Naive thymus-derived CD4-positive, alpha-beta T cell (primary cell): ENCODE data around the gene HSD17B11. TPM values are rescaled to one million over a fixed set of nuclear protein-coding genes. Genes with fewer than 3 reads are reported as not detected.

Experiments
- ATAC-seq: fragments of 150-1000 bp; cut with Tn5 transposase; 2 replicates; pipeline ENCODE4 v1.10.0; 2021; ENCODE audit warnings: mild to moderate bottlenecking, moderate library complexity
- CTCF ChIA-PET: fragments of 350-600 bp; sonication (Branson Sonifier 250); formaldehyde crosslinking; loops from one replicate; lab custom pipeline; 2021; ENCODE audit warnings: antibody characterized with exemption; lab: Charles Lee
- POLR2A ChIA-PET: fragments of 350-600 bp; sonication (Branson Sonifier 250); formaldehyde crosslinking; loops from one replicate; lab custom pipeline; 2021; ENCODE audit warnings: antibody characterized with exemption, inconsistent platforms; lab: Charles Lee
- DNase-seq, 9 donors: peaks; one replicate each; pipeline versions ENCODE4 v3.0.0 to v3.0.0-alpha.2; 2020 to 2022; ENCODE audit warnings: mixed read lengths in 1 of 9
- H3K27ac ChIP-seq: one replicate; pipeline ENCODE4 v1.7.0; 2013; ENCODE audit warnings: mild to moderate bottlenecking, low read depth, low read length, moderate library complexity
- H3K27me3 ChIP-seq, 2 donors: one replicate each; pipeline ENCODE4 v1.7.0; 2013; ENCODE audit warnings: low read length in 2 of 2, mild to moderate bottlenecking in 2 of 2, moderate library complexity in 2 of 2; ENCODE audit not compliant: control insufficient read depth in 2 of 2, insufficient read depth in 2 of 2
- H3K36me3 ChIP-seq, 3 experiments: 1 replicate in 2 of 3; 2 replicates in 1 of 3; pipeline ENCODE4 v1.7.0; 2013; ENCODE audit warnings: low read length in 3 of 3, mild to moderate bottlenecking in 3 of 3, moderate library complexity in 1 of 3; ENCODE audit not compliant: insufficient read depth in 3 of 3, control insufficient read depth in 2 of 3
- H3K4me1 ChIP-seq, 2 donors: one replicate each; pipeline ENCODE4 v1.7.0; 2013; ENCODE audit warnings: low read length in 2 of 2, mild to moderate bottlenecking in 2 of 2, moderate library complexity in 1 of 2; ENCODE audit not compliant: control insufficient read depth in 2 of 2, insufficient read depth in 2 of 2
- H3K4me3 ChIP-seq: 2 replicates; pipeline ENCODE4 v1.7.0; 2013; ENCODE audit warnings: mild to moderate bottlenecking, low read length
- H3K9me3 ChIP-seq, 3 experiments: 1 replicate in 2 of 3; 2 replicates in 1 of 3; pipeline ENCODE4 v1.7.0; 2013; ENCODE audit warnings: low read length in 3 of 3; ENCODE audit not compliant: control insufficient read depth in 2 of 3
- H3K27ac Mint-ChIP-seq, 9 donors: one replicate each; pipeline ENCODE4 v1.8.0; 2020 to 2022; ENCODE audit warnings: mixed read lengths in 9 of 9, mild to moderate bottlenecking in 8 of 9, moderate library complexity in 5 of 9, inconsistent platforms in 2 of 9
- H3K27me3 Mint-ChIP-seq, 5 donors: one replicate each; pipeline ENCODE4 v1.8.0; 2021 to 2022; ENCODE audit warnings: mixed read lengths in 5 of 5, mild to moderate bottlenecking in 1 of 5
- H3K36me3 Mint-ChIP-seq, 5 donors: one replicate each; pipeline ENCODE4 v1.8.0; 2020 to 2022; ENCODE audit warnings: mixed read lengths in 5 of 5, mild to moderate bottlenecking in 3 of 5, inconsistent platforms in 1 of 5
- H3K4me1 Mint-ChIP-seq, 7 donors: one replicate each; pipeline ENCODE4 v1.8.0; 2020 to 2022; ENCODE audit warnings: mixed read lengths in 7 of 7, mild to moderate bottlenecking in 3 of 7, inconsistent platforms in 1 of 7
- H3K4me3 Mint-ChIP-seq, 10 donors: one replicate each; pipeline ENCODE4 v1.8.0; 2020 to 2022; ENCODE audit warnings: mild to moderate bottlenecking in 10 of 10, mixed read lengths in 10 of 10, moderate library complexity in 6 of 10, inconsistent platforms in 2 of 10
- H3K9me3 Mint-ChIP-seq, 11 donors: one replicate each; pipeline ENCODE4 v1.8.0; 2020 to 2022; ENCODE audit warnings: mixed read lengths in 11 of 11, mild to moderate bottlenecking in 4 of 11, inconsistent platforms in 1 of 11, moderate library complexity in 1 of 11
- intact Hi-C, 2 donors: fragments of 100-400 bp; cut with micrococcal nuclease; formaldehyde crosslinking; loops; one replicate each; pipeline ENCODE4 v1.15.1; 2023
- polyA plus RNA-seq, 2 donors: library from polyadenylated mRNA; unstranded; fragments of 300-500 nt; fragmentation: Illumina TruSeq; gene quantifications; one replicate each; pipeline ENCODE4 v1.2.3, GENCODE V29; 2021
- total RNA-seq, 6 experiments: library from RNA in 5 of 6; stranded (reverse) in 5 of 6; gene quantifications; 1 replicate in 5 of 6; 2 replicates in 1 of 6; pipeline ENCODE4 v1.2.3 and lab custom pipeline; 2021 to 2026

HSD17B11 gene
- total and polyA plus RNA-seq, 7 experiments from 2014 or later = 34.3 to 76.2 (median 68.4) TPM

- peaks cover 0 to 17% (median 4%) of the 10 kb centered on the region in 5 donors for H3K36me3 Mint-ChIP-seq
- Histone ChIP-seq H3K4me3 (no peak overlapping the region), H3K4me1 (no peaks in the 10 kb centered on the region), H3K36me3 (peaks cover under 1 to 27% (median 2%) of the 10 kb centered on the region in 3 experiments), H3K27me3 (no peaks in the 10 kb centered on the region), H3K9me3 (no peaks in the 10 kb centered on the region), H3K27ac (no peak overlapping the region)
- peak overlapping the region in 4 of 9 donors; percentile 10 to 61 (median 42) for H3K27ac Mint-ChIP-seq
- H3K9me3 Mint-ChIP-seq = no peaks in the 10 kb centered on the region
- no peak overlapping the region for H3K4me3 Mint-ChIP-seq
- CTCF ChIA-PET = interaction anchor here (0.6 to 6.1 kb wide), 6 partner anchors 11 to 89 kb away, joined by 3 to 63 read pairs (median 3); no protein-coding TSS in a partner anchor
- POLR2A ChIA-PET = interaction anchor here (2.6 kb wide), 1 partner anchor 13 kb away, joined by 9 read pairs; the partner anchor contains the start of gene HSD17B11
- H3K4me1 Mint-ChIP-seq = peaks cover 2 to 10% (median 4%) of the 10 kb centered on the region in 7 donors
- DNase-seq (no peak), ATAC-seq (no peak)
- intact Hi-C loops = loop anchor here in 1 of 2 donors (10.0 kb wide), 1 partner anchor 467 kb away; no protein-coding TSS in a partner anchor
- H3K27me3 Mint-ChIP-seq = no peaks in the 10 kb centered on the region
Measured at GRCh38 chr4:87377816-87378215, 13.2 kb downstream of the HSD17B11 start.

- peaks cover 0 to 9% (median 0%) of the 10 kb centered on the region in 7 donors for H3K4me1 Mint-ChIP-seq
- no peak overlapping the region for H3K27ac Mint-ChIP-seq
- H3K9me3 ChIP-seq = no peaks in the 10 kb centered on the region
- ChIA-PET CTCF (interaction anchor here (0.6 to 6.1 kb wide), 16 partner anchors 12 to 636 kb away, joined by 3 to 63 read pairs (median 4); partner anchors contain the start of gene HSD17B11), POLR2A (interaction anchor here (0.6 to 1.3 kb wide), 3 partner anchors 11 to 46 kb away, joined by 3 to 5 read pairs (median 3); partner anchors contain the start of genes HSD17B11 and NUDT9)
- no peaks in the 10 kb centered on the region for H3K27me3 ChIP-seq
- H3K27me3 Mint-ChIP-seq = no peaks in the 10 kb centered on the region
- H3K9me3 Mint-ChIP-seq = peaks cover 0 to 2% (median 0%) of the 10 kb centered on the region in 11 donors
- H3K27ac ChIP-seq = no peak overlapping the region
- H3K4me3 Mint-ChIP-seq = no peak overlapping the region
- peaks cover 0 to 21% (median 7%) of the 10 kb centered on the region in 5 donors for H3K36me3 Mint-ChIP-seq
- ATAC-seq (peak; percentile 62), DNase-seq (peak in 4 of 9 donors; percentile 18 to 36 (median 24))
- no peak overlapping the region for H3K4me3 ChIP-seq
- peaks cover 10 to 31% (median 11%) of the 10 kb centered on the region in 3 experiments for H3K36me3 ChIP-seq
- H3K4me1 ChIP-seq = no peaks in the 10 kb centered on the region
- intact Hi-C loops = loop anchor here (1.0 to 10.0 kb wide), 6 partner anchors 15 to 837 kb away; partner anchors contain the start of genes HSD17B11 (in 1 of the 2) and NUDT9 (in 1 of the 2)
Measured at GRCh38 chr4:87375719-87376291, 15.2 kb downstream of the HSD17B11 start.

GRCh38 chr4:87370068-87370467, 20.9 kb downstream of the HSD17B11 start:
- Histone ChIP-seq H3K9me3 (no peaks in the 10 kb centered on the region), H3K4me1 (no peaks in the 10 kb centered on the region), H3K4me3 (no peak overlapping the region), H3K27ac (no peak overlapping the region), H3K36me3 (peaks cover 18 to 31% (median 18%) of the 10 kb centered on the region in 3 experiments), H3K27me3 (no peaks in the 10 kb centered on the region)
- Mint-ChIP-seq H3K9me3 (peaks cover 0 to 2% (median 0%) of the 10 kb centered on the region in 11 donors), H3K4me3 (no peak overlapping the region), H3K27ac (peak overlapping the region in 1 of 9 donors; percentile 54), H3K36me3 (peaks cover 0 to 47% (median 16%) of the 10 kb centered on the region in 5 donors), H3K27me3 (no peaks in the 10 kb centered on the region), H3K4me1 (peaks cover 0 to 4% (median 1%) of the 10 kb centered on the region in 7 donors)
- ATAC-seq (no peak), DNase-seq (no peak)
- intact Hi-C loops = loop anchor here in 1 of 2 donors (10.0 kb wide), 1 partner anchor 475 kb away; no protein-coding TSS in a partner anchor
- POLR2A ChIA-PET = interaction anchor here (1.0 kb wide), 1 partner anchor 52 kb away, joined by 3 read pairs; the partner anchor contains the start of gene NUDT9
- CTCF ChIA-PET = interaction anchor here (0.6 to 1.9 kb wide), 3 partner anchors 17 to 220 kb away, joined by 3 to 7 read pairs (median 3); no protein-coding TSS in a partner anchor

GRCh38 chr4:87366521-87367162, 24.3 kb downstream of the HSD17B11 start:
- Histone ChIP-seq H3K36me3 (peaks cover 9 to 34% (median 10%) of the 10 kb centered on the region in 3 experiments), H3K27ac (no peak overlapping the region), H3K9me3 (no peaks in the 10 kb centered on the region), H3K4me1 (no peaks in the 10 kb centered on the region), H3K27me3 (no peaks in the 10 kb centered on the region), H3K4me3 (no peak overlapping the region)
- H3K36me3 Mint-ChIP-seq = peaks cover 3 to 51% (median 29%) of the 10 kb centered on the region in 5 donors
- POLR2A ChIA-PET = no interaction called here
- no peak overlapping the region for H3K27ac Mint-ChIP-seq
- no peak overlapping the region for H3K4me3 Mint-ChIP-seq
- no peaks in the 10 kb centered on the region for H3K27me3 Mint-ChIP-seq
- CTCF ChIA-PET = no interaction called here
- H3K4me1 Mint-ChIP-seq = peaks cover 0 to 4% (median 1%) of the 10 kb centered on the region in 7 donors
- DNase-seq = no peak
- ATAC-seq = no peak
- H3K9me3 Mint-ChIP-seq = peaks cover 0 to 2% (median 0%) of the 10 kb centered on the region in 11 donors
- intact Hi-C loops = no loop called here

- H3K36me3 Mint-ChIP-seq = peaks cover 4 to 47% (median 24%) of the 10 kb centered on the region in 5 donors
- no peak overlapping the region for H3K27ac ChIP-seq
- H3K27me3 ChIP-seq = no peaks in the 10 kb centered on the region
- CTCF ChIA-PET = no interaction called here
- ATAC-seq (no peak), DNase-seq (no peak)
- no peak overlapping the region for H3K27ac Mint-ChIP-seq
- H3K27me3 Mint-ChIP-seq = no peaks in the 10 kb centered on the region
- H3K4me1 Mint-ChIP-seq = peaks cover 0 to 3% (median 0%) of the 10 kb centered on the region in 7 donors
- POLR2A ChIA-PET = interaction anchor here (1.0 kb wide), 1 partner anchor 10 kb away, joined by 3 read pairs; no protein-coding TSS in a partner anchor
- H3K36me3 ChIP-seq = peaks cover 7 to 26% (median 7%) of the 10 kb centered on the region in 3 experiments
- no peak overlapping the region for H3K4me3 Mint-ChIP-seq
- no peak overlapping the region for H3K4me3 ChIP-seq
- intact Hi-C loops = no loop called here
- no peaks in the 10 kb centered on the region for H3K4me1 ChIP-seq
- H3K9me3 Mint-ChIP-seq = no peaks in the 10 kb centered on the region
- H3K9me3 ChIP-seq = no peaks in the 10 kb centered on the region
Measured at GRCh38 chr4:87365348-87365747, 25.6 kb downstream of the HSD17B11 start.

GRCh38 chr4:87363552-87363951, 27.4 kb downstream of the HSD17B11 start:
- Histone ChIP-seq H3K36me3 (peaks cover 7 to 30% (median 7%) of the 10 kb centered on the region in 3 experiments), H3K27ac (no peak overlapping the region), H3K4me1 (no peaks in the 10 kb centered on the region), H3K27me3 (no peaks in the 10 kb centered on the region), H3K9me3 (no peaks in the 10 kb centered on the region), H3K4me3 (no peak overlapping the region)
- Mint-ChIP-seq H3K9me3 (no peaks in the 10 kb centered on the region), H3K27me3 (no peaks in the 10 kb centered on the region), H3K4me3 (no peak overlapping the region), H3K36me3 (peaks cover 4 to 43% (median 27%) of the 10 kb centered on the region in 5 donors), H3K27ac (no peak overlapping the region), H3K4me1 (peaks cover 0 to 3% (median 0%) of the 10 kb centered on the region in 7 donors)
- DNase-seq = no peak
- ChIA-PET POLR2A (interaction anchor here (0.8 kb wide), 1 partner anchor 59 kb away, joined by 3 read pairs; the partner anchor contains the start of gene NUDT9), CTCF (interaction anchor here (0.7 to 1.0 kb wide), 4 partner anchors 12 to 215 kb away, joined by 3 to 4 read pairs (median 4); no protein-coding TSS in a partner anchor)
- intact Hi-C loops = no loop called here
- ATAC-seq = no peak
